GM15510 (cell line): Measurements from ENCODE around the gene MAP3K5.

ENCODE experiments used
- POLR2A ChIP-seq: IDR thresholded peaks from 3 replicates; pipeline ENCODE4 v1.6.1; 2011; ENCODE audit warnings: borderline replicate concordance; ENCODE audit not compliant: insufficient read length; ENCODE audit errors: extremely low read depth

The MAP3K5 gene

GRCh38 chr6:136677822-136678221, 114.5 kb downstream of the MAP3K5 start:
- no peak for TF ChIP-seq POLR2A

- no peak for TF ChIP-seq POLR2A
These were observed 114.9 kb downstream of the MAP3K5 start for GRCh38 chr6:136677344-136677743.

GRCh38 chr6:136676075-136676474, 116.2 kb downstream of the MAP3K5 start:
- no peak for TF ChIP-seq POLR2A

- TF ChIP-seq POLR2A, result no peak
These were observed 118.7 kb downstream of the MAP3K5 start for GRCh38 chr6:136673571-136673970.

GRCh38 chr6:136672144-136672543, 120.1 kb downstream of the MAP3K5 start:
- TF ChIP-seq POLR2A, result no peak

- TF ChIP-seq POLR2A, result no peak
These were observed 123.0 kb downstream of the MAP3K5 start for GRCh38 chr6:136669299-136669699.

GRCh38 chr6:136668571-136668970, 123.7 kb downstream of the MAP3K5 start:
- TF ChIP-seq POLR2A, result no peak

- no peak for TF ChIP-seq POLR2A
These were observed 126.2 kb downstream of the MAP3K5 start for GRCh38 chr6:136666041-136666440.

GRCh38 chr6:136662347-136663237, 129.7 kb downstream of the MAP3K5 start:
- no peak for TF ChIP-seq POLR2A

- no peak for TF ChIP-seq POLR2A
These were observed 131.6 kb downstream of the MAP3K5 start for GRCh38 chr6:136660727-136661126.

GRCh38 chr6:136659991-136660499, 132.2 kb downstream of the MAP3K5 start:
- TF ChIP-seq POLR2A, result no peak

- no peak for TF ChIP-seq POLR2A
These were observed 133.6 kb downstream of the MAP3K5 start for GRCh38 chr6:136658711-136659110.

GRCh38 chr6:136657666-136658065, 134.6 kb downstream of the MAP3K5 start:
- no peak for TF ChIP-seq POLR2A

- no peak for TF ChIP-seq POLR2A
These were observed 136.2 kb downstream of the MAP3K5 start for GRCh38 chr6:136656121-136656520.

- no peak for TF ChIP-seq POLR2A
These were observed 136.8 kb downstream of the MAP3K5 start for GRCh38 chr6:136655239-136656014.
